Epithelial cell of proximal tubule (primary cell): ENCODE measurements around the gene POMGNT1. TPM values are rescaled to one million over a fixed set of nuclear protein-coding genes. Genes with fewer than 3 reads are reported as not detected.

Experiments used
- DNase-seq: peaks from one replicate; pipeline ENCODE4 v3.0.0-alpha.2; 2011; ENCODE audit warnings: low read depth
- H3K4me3 ChIP-seq: 2 replicates; pipeline ENCODE4 v1.5.1; 2011; ENCODE audit warnings: low read depth, mild to moderate bottlenecking, low read length
- total RNA-seq: library from RNA; depleted of rRNA; stranded (reverse); fragments of >200 nt; gene quantifications from 2 replicates; pipeline ENCODE4 v1.2.3, GENCODE V29; 2015
- TF ChIP-seq, protein P1 (sequence below): conservative IDR thresholded peaks from 2 replicates; pipeline ENCODE4 v1.5.1; 2012; ENCODE audit warnings: low read depth, mild to moderate bottlenecking, low read length

Gene POMGNT1
- total RNA-seq, 1 donor from 2014 or later, result 53.2 TPM

DNA sequence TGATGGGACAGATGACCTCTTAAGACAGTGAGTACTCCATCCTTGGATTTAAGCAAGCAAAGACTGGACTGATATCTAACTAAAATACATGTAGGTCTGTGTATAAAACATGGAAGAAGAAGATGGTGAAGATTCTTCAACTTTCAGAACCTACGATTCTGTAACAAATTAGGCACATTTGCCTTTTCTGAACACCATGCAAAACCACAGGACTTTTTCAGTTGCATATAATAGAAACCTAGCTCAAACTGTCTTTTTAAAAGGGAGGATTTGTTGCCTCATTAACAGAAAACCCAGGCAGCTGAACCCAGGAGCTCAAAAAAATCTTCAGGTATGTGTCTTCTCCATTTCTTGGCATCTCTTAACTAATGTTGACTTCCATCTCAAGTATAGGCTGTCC, 38.0 kb downstream of the POMGNT1 start:
- H3K4me3 ChIP-seq, result no peak overlapping the region
- TF ChIP-seq, protein P1, sequence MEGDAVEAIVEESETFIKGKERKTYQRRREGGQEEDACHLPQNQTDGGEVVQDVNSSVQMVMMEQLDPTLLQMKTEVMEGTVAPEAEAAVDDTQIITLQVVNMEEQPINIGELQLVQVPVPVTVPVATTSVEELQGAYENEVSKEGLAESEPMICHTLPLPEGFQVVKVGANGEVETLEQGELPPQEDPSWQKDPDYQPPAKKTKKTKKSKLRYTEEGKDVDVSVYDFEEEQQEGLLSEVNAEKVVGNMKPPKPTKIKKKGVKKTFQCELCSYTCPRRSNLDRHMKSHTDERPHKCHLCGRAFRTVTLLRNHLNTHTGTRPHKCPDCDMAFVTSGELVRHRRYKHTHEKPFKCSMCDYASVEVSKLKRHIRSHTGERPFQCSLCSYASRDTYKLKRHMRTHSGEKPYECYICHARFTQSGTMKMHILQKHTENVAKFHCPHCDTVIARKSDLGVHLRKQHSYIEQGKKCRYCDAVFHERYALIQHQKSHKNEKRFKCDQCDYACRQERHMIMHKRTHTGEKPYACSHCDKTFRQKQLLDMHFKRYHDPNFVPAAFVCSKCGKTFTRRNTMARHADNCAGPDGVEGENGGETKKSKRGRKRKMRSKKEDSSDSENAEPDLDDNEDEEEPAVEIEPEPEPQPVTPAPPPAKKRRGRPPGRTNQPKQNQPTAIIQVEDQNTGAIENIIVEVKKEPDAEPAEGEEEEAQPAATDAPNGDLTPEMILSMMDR, result no peak

DNA sequence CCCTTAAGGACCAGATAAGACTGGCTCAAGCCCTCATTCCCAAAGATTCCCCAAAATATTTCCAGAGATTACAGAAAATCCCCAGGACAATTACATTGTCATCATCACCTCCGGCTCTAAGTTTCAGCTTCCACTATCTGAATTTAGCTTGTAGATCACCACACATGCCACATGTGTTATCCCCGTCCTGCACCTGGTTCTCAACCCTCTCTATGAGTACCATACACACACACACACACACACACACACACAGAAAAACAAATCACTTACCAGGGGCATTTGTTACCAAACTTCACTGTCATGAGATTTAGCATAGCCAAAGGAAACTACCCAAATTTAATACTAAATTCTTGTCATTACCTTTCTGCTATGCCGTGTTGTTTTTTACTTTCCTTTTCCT, 38.7 kb downstream of the POMGNT1 start:
- TF ChIP-seq, protein P1, result no peak
- no peak overlapping the region for H3K4me3 ChIP-seq
- DNase-seq, result no peak

More for the DNA sequence above, 38.0 kb downstream of the POMGNT1 start:
- no peak for DNase-seq

GRCh38 chr1:46158312-46159281, 39.6 kb downstream of the POMGNT1 start:
- H3K4me3 ChIP-seq, result no peak overlapping the region
- TF ChIP-seq, protein P1, result no peak
- DNase-seq, result no peak

DNA sequence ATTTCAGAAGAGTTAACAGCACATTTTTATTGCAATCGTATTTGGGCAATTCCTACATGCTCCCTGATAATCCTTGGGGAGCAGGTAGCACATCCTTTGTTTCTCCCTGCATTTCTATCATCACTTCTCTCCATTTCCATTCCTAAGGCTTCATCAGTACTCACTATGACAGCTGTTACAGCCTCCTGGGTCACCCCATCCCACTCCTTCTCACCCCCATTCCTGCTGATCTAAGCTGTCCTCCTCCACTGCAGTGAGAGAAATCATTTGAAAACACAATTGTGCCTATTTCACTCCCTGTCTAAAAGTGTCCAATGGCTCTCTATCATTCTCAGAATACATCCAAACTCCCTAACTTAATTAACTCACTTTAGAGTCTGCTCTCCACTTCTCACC, 40.3 kb downstream of the POMGNT1 start:
- TF ChIP-seq, protein P1, result no peak
- DNase-seq, result no peak
- no peak overlapping the region for H3K4me3 ChIP-seq

DNA sequence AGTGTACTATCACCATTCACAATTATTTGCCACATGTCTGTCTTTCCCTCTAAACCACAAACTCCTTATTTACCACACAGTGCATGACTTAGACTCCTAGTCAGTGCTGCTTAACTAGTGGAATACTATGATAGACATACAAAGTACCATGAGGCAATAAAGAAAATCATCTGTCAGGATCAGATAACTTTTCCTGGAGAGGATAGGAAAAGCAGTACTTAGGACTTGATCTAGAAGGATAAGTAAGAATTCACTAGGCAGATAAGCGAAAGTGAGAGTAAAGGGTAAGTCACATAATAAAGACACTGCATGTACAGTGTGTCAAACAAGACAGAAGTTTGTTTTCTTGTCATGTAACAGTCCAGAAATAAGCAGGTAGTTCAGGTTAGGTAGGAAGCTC, 44.5 kb downstream of the POMGNT1 start:
- no peak for DNase-seq
- TF ChIP-seq, protein P1, result no peak
- no peak overlapping the region for H3K4me3 ChIP-seq

DNA sequence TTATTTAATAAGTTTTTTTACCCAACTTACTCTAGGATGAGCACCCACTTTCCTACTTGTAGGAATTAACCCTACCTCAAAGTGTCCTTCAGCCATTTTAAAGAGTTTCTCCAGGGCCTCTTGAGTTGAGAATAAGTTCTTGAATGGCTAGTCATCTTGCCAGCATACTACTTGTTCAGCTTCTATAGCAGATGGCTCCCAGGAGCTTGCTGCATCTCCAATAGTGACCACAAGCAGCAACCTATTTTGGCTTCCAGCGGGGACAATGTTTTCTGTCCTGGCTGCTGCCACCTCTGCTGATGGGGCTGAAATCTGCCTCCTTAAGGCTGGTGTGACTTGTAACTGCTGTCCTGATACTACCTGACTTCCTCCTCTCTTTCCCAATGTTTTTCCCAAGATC, 45.0 kb downstream of the POMGNT1 start:
- H3K4me3 ChIP-seq, result no peak overlapping the region
- TF ChIP-seq, protein P1, result no peak
- no peak for DNase-seq
